ENCODE measurements around the gene MPHOSPH8.
"Not testable (repeated sequence)": the region's sequence is repeated elsewhere in the genome, so short reads cannot be mapped to it uniquely, and the experiment has no call there.

MPHOSPH8 gene

GRCh38 chr13:19681517-19681916, 48.1 kb downstream of the MPHOSPH8 start:
- no peak for DNase-seq (ENCODE audit: low read depth, low spot score)

- no peak for DNase-seq (ENCODE audit: low read depth, low spot score)
These were observed 51.6 kb downstream of the MPHOSPH8 start for GRCh38 chr13:19685034-19685433.

DNA sequence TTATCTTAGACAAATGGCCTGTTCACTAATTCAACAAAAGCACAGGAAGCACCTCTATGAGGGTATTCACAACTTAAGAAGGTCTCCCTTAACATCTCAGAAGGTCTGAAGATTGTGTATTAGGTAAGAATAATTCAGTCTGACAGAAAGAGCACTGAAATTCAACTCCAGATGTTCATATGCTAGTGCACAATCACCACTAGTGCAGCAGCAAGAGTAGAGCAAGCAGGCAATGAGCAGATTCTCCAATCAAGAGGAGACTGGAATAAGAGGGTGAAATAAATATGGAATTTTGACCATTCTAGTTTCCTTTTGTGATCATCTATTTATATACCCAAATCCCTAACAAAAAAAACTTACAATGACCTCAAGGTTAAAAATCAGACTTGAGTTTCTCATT, 52.0 kb downstream of the MPHOSPH8 start:
- DNase-seq (ENCODE audit: low read depth, low spot score): no peak

DNA sequence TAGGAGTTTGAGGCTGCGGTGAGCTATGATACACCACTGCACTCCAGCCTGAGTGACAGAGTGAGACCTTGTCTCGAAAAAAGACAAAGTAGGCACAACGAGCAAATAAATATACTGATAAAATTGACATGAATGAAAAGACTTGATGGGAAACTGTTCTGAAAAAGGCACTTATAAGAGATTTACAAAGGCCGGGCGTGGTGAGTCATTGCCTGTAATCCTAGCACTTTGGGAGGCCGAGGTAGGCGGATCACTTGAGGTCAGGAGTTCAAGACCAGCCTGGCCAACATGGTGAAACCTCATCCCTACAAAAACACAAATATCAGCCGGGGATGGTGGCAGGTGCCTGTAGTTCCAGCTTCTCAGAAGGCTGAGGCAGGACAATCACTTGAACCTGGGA, 58.0 kb downstream of the MPHOSPH8 start:
- DNase-seq (ENCODE audit: low read depth, low spot score): not testable (repeated sequence)

- DNase-seq (ENCODE audit: low read depth, low spot score): no peak
These were observed 62.0 kb downstream of the MPHOSPH8 start for GRCh38 chr13:19695428-19695827.

DNA sequence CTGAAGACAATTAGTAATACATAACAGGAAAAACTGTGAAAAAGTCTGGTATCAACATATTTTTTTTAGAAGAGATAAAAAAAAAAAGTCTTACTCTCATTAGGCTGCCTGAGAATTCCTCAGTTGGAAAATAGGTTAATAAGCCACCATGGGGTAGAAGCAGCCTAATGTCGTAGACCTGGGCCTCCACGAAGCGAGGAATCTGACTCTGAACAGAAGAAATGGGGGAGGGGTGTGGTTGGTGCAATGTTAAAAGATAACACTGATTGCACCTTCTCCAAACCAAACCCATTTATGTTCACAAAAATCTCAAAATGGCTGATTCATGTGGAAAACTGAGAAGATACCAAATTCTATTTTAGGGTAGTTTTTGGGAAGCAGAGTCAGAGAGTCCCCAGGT, 62.4 kb downstream of the MPHOSPH8 start:
- DNase-seq (ENCODE audit: low read depth, low spot score): no peak

DNA sequence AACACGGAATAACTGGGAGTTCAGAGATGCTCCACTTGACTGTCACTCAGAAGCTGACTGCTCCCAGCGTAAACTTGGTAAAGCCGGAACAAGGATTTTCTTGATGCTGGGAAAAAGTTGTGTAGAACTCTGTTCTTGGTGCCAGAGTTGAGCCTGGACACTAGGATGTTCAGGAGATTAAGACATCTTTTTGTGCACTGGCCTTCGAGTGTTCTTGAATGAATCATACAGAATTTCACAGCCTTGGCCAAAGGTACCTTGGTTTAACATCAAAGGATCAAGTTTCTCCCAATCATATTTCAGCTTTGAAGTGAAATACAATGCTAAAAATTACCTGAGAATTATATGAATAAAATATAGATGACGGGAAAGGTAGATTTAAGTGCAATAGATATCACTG, 67.5 kb downstream of the MPHOSPH8 start:
- not testable (repeated sequence) for DNase-seq (ENCODE audit: low read depth, low spot score)

GRCh38 chr13:19701619-19702018, 68.2 kb downstream of the MPHOSPH8 start:
- DNase-seq (ENCODE audit: low read depth, low spot score): not testable (repeated sequence)

GRCh38 chr13:19704256-19704655, 70.8 kb downstream of the MPHOSPH8 start:
- not testable (repeated sequence) for DNase-seq (ENCODE audit: low read depth, low spot score)

- DNase-seq (ENCODE audit: low read depth, low spot score): not testable (repeated sequence)
These were observed 75.6 kb downstream of the MPHOSPH8 start for GRCh38 chr13:19709039-19709438.

DNA sequence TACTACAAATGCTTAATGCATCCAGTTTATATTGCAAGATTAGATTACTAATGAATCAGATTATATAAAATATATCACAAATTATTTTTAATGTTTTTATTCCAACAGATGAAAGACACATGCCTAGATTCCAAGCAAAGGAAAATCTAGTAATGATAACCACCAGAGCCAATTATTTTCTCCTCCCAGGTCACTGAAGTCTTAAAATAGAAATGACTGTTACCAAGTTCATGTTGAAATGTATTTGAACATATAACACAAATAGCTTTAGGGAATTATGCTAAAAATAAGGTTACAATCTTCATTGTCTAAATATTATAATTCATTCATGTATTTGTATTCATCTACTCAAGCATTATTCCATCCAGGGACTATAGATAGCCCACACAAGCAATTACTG, 76.3 kb downstream of the MPHOSPH8 start:
- DNase-seq (ENCODE audit: low read depth, low spot score): not testable (repeated sequence)

- DNase-seq (ENCODE audit: low read depth, low spot score): no peak
These were observed 79.9 kb downstream of the MPHOSPH8 start for GRCh38 chr13:19713186-19713965.

DNA sequence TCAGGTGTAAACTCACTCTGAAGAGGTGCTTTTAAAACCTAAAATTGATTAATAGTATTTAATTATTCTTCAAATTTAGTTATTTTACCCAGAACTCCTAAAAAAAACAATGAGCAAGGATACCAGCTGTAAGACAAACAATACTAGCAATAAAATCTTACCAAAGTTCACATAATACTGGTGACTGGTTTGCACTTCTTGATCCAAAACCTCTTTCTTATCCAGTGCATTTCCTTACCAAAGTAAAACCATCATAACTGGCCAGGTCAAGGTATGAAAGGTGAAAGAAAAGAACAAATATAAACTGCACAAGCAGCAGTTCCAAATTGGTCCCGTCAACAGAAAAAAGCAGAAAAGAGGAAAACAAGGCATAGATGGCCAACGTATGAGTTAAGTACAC, 86.6 kb downstream of the MPHOSPH8 start:
- no peak for DNase-seq (ENCODE audit: low read depth, low spot score)

All from activated naive CD8-positive, alpha-beta T cell treated with anti-CD3 and anti-CD28 coated beads, Interleukin-2, amount 50 U/mL, for 16 hours (primary cell).